8988T (cell line): ENCODE results near the gene DPH2.

ENCODE experiments used
- DNase-seq: peaks from one replicate; pipeline ENCODE4 v3.0.0; 2011

DPH2 gene

DNA sequence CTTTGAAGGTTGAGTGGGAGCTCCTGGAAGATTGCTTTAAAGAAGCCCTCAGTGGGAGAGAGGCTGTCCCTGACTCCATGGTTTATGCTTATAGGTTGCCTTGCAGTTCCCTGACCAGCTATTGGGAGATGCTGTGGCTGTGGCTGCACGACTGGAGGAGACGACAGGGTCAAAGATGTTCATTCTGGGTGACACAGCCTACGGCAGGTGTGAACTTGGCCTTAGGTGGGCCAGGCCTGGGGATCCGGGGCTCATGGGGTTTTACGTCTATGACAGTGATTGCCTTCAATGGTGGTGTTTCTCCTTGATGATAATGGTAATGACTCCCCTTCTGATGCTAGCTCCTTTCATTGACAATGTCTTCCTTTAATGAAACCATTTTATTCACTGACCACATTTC, 692 bp downstream of the DPH2 start:
- DNase-seq, result no peak

DNA sequence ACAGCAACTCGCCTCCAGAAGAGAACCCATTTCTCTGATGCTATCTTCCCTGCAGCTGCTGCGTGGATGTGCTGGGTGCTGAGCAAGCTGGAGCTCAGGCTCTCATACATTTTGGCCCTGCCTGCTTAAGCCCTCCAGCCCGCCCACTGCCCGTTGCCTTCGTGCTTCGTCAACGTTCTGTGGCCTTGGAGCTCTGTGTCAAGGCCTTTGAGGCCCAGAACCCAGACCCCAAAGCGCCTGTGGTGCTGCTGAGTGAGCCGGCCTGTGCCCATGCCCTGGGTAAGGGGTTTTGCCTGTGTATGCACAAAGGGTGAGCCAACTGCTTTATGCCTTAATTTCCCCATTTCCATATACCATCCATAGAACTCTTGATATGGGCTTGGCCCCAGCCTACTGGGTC, 1.1 kb downstream of the DPH2 start:
- no peak for DNase-seq

DNA sequence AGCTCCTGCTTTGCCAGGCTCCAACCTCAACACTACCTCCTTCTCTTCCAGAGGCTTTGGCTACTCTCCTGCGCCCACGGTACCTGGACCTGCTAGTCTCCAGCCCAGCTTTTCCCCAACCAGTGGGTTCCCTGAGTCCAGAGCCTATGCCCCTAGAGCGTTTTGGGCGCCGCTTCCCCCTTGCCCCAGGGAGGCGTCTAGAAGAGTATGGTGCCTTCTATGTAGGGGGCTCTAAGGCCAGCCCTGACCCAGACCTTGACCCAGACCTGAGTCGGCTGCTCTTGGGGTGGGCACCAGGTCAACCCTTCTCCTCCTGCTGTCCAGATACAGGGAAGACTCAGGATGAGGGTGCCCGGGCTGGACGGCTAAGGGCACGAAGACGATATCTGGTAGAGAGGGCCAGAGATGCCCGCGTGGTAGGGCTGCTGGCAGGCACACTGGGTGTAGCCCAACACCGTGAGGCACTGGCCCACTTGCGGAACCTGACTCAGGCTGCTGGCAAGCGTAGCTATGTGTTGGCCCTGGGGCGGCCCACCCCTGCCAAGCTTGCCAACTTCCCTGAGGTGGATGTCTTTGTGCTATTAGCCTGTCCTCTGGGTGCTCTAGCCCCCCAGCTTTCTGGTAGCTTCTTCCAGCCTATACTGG, 1.6 kb downstream of the DPH2 start:
- no peak for DNase-seq

DNA sequence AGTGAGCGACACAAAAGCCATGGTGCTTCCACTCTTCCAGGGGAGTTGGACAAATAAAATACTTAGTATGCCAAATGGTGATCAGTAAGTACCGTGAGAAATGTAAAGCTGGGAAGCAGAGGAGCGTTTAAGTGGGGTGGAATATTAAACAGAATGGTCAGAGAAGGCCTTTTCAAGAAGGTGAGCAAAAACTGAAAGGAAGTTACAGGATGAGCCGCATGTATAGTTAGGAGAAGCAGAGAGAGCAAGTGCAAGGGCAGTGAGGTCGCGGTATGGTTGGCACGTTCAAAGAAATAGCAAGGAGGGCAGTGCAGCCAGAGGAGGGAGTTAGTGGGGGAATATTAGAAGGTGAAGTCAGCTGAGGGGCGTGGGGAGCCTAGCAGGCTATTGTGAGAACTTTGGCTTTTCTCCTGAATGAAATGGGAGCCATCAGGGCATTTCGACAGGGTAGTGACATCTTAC, 4.2 kb downstream of the DPH2 start:
- DNase-seq, result no peak

DNA sequence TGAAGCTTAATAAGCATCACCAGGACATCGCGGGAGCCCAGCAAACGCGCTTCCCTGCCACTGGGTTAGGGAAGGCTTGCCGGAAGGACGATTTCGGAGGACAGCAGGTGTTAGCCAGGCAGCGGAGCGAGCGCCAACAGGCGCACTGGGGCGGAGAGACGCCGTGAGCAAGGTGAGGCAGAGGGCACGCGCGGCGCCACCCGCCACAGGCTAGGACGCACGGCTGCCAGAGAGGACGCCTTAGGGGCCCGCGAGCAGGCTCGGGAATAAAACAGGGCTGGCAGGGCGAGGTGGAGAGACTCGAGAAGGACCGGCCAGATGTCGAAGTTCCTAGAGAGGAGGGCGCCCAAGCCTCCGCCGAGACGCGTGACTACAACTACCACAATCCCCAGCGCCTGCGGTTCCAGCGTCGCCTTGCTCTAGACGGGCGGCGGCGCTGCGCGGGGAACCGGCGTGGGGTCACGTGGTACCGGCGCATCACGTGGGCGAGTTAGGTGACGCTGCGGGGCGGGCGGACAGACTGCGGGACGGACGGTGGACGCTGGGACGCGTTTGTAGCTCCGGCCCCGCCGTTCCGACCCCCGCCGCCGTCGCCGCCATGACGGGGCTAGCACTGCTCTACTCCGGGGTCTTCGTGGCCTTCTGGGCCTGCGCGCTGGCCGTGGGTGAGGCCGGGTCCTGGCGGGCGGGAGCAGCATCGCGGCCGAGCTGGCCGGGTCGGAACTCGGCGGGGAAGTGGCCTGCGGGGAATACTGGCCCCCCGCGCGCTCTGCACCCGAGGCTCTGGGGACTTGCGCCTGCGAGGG, 4.8 kb downstream of the DPH2 start, which contains the start of gene ATP6V0B:
Gene ATP6V0B, plus strand, starts transcription at position 518 of the 806 bp plus-strand sequence. Its CDS starts 81 bp downstream, at position 599.
- DNase-seq, result peak; percentile 96

DNA sequence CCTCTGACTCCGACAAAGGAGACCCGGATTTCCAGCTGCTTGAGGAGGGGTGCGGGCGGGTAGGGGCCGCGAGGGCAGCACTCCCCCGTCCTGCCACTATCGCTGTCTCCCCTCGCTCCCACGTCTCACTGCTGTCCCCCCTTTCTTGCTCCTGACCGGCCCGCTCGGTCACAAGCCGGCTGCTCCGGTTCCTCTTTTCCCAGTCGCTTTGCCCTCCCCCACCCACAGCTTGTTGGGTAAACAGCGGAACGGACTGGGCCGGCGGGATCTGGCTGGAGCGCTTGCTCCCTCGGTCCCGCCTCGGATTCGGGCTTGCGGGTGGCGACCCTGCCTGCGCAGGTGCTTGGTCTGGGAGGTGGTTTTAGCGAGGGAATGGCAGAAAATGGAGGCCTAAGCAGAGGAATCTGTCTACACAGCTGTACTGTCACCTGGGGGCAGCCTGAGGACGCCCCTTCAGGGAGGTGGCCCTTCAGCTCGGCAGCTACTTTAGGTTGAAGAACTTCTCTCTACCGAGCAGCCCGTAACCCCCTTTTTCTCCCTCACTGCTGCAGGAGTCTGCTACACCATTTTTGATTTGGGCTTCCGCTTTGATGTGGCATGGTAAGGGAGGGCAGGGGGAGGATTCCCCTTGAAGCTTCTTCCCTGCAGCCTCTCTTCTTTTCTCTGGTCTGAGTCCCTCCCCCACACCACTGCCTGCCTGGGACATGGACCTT, 5.6 kb downstream of the DPH2 start:
- DNase-seq, result no peak

DNA sequence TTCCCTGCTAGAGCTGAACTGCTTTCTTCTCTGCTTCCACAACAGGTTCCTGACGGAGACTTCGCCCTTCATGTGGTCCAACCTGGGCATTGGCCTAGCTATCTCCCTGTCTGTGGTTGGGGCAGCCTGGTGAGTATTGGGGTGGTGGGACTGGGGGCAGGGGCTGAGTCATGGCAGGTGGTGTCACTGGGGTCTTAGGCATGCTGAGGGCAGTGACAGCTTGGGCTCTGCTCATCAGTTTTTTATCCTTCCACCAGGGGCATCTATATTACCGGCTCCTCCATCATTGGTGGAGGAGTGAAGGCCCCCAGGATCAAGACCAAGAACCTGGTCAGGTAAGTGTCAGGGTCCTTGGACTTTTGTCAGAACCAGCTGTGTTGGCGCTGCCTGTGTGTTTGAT, 6.2 kb downstream of the DPH2 start:
- no peak for DNase-seq

DNA sequence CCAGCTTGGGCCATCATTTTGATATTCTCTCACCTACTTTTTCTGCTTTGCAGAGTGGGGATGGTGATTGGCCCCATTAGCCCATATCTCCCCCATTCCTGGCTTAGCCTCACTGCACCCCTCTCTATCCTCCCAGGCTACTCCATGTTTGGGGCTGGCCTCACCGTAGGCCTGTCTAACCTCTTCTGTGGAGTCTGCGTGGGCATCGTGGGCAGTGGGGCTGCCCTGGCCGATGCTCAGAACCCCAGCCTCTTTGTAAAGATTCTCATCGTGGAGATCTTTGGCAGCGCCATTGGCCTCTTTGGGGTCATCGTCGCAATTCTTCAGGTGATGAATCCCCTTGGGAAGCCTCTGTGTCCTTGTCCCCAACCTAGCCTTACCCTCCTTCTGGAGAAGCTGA, 7.1 kb downstream of the DPH2 start:
- no peak for DNase-seq

DNA sequence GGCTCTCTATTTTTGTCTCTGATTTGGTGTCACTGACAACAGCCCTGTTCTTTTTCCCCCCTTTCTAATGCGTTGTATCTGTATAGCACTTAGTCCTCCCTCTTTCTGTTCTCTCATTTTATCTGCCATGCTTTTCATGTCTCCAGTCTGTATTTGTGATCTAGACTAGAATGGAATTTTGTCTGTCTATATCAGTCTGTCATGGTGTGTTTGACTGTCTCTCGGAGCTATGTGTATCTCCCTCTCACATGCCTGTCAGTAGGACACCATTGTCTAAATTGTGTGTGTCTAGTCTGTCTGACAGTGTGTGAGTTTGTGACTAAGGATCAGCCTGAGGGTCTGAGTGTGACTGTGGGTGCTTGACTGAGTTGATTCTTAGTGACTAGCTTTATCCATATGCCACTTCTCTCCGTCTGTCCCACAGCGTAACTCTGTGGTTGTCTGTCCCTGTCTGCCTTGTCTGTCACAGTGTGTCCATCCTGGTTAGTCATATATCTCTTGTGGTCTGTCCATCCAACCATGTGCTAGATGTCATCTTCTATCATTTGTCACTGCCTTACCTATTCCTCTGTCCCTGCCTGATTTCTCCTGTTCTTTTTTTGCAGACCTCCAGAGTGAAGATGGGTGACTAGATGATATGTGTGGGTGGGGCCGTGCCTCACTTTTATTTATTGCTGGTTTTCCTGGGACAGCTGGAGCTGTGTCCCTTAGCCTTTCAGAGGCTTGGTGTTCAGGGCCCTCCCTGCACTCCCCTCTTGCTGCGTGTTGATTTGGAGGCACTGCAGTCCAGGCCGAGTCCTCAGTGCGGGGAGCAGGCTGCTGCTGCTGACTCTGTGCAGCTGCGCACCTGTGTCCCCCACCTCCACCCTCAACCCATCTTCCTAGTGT, 7.8 kb downstream of the DPH2 start:
- DNase-seq, result no peak

DNA sequence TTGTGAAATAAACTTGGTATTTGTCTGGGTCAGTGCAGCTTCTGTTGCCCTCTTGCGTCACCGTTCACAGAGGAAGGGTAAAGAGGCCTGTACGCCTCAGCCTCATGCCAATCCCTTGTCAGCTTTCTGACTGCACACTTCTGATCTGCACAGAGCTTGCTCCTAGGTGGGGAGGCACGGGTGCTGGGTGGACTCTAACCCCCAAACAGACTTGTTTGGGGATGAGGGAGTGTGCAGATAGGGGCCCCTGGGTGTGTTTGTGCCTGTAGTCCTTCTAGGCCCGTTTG, 8.4 kb downstream of the DPH2 start:
- DNase-seq, result no peak

DNA sequence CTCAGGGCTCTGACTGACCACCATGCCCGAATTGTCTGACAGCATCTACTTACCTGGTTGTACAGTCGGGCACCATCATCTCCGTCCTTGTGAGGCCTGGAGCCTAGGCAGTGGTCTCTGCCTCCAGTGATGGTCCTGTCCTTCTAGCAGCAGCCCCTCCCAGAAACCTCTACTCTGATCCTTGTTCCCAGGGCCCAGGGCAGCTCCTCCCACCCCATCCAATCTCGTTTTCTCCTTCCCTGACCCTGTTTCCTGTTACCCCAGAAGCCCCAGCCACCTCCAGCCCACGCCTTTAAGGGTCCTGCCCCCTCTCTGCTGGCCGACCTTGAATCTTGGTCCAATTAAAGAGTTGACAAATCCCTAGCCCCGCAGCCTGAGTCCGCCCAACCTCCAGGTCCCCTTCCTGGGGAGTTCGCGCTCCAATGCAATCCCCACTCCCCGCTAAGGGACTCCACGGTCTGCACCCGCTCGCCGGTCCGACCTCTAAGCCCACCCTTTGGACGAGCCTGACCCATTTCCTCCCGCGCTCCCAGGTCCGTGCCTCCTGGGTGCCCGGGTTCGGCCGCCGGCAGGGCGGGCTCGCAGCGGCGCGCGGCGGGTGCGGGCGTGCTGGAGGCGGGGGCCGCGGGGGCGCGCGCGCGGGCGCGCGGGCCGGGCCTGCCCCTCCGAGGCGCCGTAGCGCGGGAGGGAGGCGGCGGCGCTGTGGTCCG, 8.9 kb downstream of the DPH2 start, which contains the start of gene B4GALT2:
Gene B4GALT2, plus strand, starts transcription at position 660 of the 710 bp plus-strand sequence. CDS start 1,951 bp downstream, outside the sequence.
- peak; percentile 93 for DNase-seq

DNA sequence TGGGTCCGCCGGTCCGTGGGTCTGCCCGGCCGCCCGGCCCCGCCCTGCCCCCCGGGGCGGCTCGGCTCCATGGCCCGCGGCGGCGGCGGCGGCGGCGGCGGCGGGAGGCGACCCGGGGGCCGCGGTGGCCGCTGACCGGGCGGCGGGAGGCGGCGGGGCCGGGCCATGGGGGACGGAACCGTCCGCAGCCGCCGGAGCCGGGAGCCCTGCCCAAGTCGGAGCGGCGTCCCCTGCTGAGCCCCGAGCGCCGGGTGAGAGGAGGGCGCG, 9.4 kb downstream of the DPH2 start:
- no peak for DNase-seq

DNA sequence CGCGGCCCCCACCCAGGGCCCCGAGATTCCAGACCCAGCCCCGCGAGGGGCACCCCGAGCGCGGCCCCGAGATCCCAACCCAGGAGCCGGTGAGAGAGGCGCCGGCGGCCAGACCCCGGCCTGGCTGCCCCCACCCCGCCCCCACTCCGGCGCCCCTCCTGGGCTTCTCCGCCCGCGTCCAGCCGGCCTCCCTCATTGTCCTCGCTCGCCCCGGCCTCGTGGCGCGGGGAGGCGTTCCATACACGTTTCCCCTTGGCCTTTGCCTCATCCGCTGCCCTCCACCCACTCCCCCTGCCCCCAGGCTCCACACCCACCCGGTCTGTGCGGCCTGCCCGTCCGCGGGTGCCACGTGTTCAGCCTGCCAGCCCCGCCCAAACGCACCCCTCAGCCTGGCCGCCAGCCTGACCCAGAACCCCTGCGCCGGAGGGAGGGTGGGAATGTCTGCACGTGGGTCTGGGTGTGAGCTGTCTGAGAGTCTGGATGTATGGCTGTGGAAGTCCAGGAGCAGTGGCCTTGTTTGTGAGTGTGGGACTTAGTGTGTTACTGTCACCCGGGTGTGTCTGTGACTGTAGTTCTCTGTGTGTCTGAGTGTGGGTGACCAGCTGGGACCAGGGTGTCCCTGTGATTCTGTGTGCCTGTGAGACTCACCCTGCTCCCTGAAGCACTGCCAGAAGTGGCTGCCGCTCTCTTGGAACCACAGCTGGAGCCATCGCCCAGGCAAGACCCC, 9.9 kb downstream of the DPH2 start:
- peak; percentile 61 for DNase-seq

DNA sequence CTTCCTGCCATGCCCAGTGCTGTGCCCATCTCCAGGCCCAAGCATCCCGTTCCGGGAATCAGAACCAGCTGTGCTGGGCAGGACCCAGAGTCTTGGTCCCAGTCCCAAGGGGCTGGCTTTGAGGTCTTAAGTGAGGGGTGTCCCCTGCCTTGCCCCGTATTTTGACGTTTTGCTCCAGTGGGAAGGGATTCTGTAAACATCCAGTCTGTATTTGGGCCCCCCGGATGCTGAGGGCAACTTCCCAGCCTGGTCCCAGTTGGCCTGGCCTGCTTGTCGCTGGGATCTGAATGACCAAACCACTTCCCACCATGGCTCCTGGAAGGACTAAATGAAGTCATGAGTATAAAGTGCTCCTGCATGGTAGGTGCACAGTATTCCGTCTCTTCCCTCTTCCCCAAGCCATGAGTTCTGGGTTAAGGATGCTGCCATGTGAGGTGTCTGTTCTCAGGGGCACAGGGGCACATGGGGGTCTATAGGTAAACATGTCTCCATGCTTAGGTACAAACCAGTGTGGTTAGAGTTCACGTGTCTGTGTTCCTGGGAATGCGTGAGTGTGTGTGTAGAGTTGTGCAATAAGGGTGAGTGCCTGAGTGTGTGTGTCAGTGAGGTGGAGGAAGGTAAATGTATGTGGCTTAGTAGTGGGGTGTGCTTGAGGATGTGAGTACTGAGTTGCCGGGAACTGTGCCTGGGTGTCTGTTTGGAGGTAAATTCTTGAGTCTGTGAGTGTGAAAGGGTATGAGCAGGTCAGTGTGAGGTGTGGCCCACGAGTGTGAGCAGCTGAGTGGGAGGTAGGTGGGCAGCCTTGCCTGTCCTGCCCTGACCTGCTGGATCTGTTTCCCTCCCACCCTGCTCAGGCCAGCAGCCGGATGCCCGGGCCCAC, 10.7 kb downstream of the DPH2 start:
- no peak for DNase-seq

DNA sequence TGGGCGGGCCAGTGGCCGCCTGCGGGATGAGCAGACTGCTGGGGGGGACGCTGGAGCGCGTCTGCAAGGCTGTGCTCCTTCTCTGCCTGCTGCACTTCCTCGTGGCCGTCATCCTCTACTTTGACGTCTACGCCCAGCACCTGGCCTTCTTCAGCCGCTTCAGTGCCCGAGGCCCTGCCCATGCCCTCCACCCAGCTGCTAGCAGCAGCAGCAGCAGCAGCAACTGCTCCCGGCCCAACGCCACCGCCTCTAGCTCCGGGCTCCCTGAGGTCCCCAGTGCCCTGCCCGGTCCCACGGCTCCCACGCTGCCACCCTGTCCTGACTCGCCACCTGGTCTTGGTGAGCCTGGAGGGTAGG, 11.3 kb downstream of the DPH2 start:
- no peak for DNase-seq

DNA sequence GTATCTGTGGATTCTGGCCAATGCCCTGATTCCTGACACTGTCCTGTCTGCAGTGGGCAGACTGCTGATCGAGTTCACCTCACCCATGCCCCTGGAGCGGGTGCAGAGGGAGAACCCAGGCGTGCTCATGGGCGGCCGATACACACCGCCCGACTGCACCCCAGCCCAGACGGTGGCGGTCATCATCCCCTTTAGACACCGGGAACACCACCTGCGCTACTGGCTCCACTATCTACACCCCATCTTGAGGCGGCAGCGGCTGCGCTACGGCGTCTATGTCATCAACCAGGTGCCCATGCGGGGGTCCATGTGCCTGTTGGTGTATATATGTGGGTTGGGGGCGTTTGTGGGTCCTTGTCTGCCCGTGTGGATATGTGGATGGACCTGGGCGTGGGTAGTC, 11.8 kb downstream of the DPH2 start:
- no peak for DNase-seq

DNA sequence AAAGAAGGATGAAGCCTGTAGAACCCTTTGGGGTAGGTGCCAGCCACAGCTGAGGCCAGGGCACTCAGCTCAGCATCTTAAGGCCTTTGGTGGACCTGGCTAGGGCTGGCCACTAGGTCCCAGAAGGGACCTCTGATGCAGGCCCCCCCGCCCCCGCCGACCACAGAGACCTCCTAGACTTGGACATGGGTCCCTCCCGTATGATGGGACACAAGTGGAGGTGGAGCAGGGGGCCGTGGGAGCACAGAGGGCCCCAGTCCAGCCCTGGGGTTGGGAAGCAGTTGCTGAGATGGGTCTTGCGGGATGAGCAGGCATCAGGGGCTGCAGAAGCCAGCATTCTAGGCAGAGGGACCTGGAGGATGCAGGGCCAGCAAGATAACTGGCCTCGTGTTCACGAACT, 12.4 kb downstream of the DPH2 start:
- DNase-seq, result no peak

DNA sequence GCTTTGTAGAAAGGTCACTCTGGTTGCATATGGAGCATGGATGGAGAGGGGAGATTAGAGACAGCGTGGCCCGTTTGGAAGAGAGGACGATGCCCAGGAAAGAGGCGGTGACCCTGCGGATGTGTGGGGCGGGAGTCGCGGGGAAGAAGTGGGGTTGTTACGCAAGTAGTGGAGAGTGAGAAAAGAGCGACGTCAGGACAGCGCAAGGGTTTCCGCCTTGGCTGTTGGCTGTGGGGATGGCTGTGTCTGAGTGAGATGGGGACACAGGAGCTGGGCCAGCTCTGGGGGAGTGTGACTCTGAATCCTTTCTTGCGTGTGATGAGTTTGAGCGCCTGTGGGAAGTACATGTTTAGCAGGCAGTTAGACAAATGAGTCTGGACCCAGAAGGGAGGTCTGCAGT, 13.0 kb downstream of the DPH2 start:
- no peak for DNase-seq

DNA sequence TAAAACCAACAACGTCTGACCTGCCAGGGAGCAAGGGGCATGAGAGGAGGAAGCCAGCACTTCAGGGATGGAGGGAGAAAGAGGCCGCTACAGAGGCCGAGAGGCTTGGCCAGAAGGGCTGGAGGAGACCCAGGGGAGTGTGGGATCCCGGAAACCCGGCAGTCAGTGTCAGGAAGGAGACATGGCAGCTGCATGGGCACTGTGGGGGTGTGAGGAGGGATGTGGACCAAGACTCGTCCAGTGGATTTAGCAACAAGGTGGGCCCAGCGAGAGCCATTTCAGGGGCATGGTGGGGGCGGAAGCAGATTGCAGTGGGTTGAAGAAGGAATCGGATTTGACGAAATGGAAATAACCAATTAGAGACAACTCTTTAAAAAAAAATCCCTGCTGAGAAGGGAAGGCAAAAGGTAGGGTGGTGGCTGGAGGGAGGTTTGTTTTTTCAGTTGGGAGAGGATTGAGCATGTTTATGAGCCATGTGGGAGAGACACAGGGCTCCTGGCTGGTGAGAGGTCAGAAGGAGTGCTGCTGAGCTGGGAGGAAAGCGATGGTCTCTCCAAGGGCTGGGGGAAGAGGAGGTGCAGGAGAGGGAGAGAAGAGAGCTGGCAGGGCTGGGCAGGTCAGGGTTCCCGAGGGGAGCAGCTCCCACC, 13.6 kb downstream of the DPH2 start:
- no peak for DNase-seq

DNA sequence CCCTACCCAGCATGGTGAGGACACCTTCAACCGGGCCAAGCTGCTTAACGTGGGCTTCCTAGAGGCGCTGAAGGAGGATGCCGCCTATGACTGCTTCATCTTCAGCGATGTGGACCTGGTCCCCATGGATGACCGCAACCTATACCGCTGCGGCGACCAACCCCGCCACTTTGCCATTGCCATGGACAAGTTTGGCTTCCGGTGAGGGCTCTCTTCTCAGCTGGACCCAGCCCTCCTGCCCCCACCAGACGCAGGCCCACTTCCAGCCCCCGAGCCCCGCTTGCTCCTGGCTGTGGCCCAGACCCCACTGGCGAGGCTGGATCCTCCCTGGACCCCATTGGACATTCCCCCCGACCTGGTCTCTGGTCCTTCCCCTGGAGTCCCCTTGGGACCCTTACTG, 15.0 kb downstream of the DPH2 start:
- DNase-seq, result no peak
